GM23338 (cell line): Measurements from ENCODE around the gene C1RL. TPM values are rescaled to one million over a fixed set of nuclear protein-coding genes. Genes with fewer than 3 reads are reported as not detected.

ENCODE experiments used
- ATAC-seq: fragments of 200-7000 bp; cut with Tn5 transposase; 3 replicates; pipeline ENCODE4 v1.9.1; 2020
- DNase-seq: peaks from one replicate; pipeline ENCODE4 v3.0.0-alpha.2; 2015; ENCODE audit warnings: low spot score
- H2AFZ ChIP-seq: fragments of 200-600 bp; sonication (generic); 2 replicates; pipeline ENCODE4 v1.8.0; 2016; ENCODE audit warnings: antibody characterized with exemption, mild to moderate bottlenecking, moderate library complexity
- H3F3A ChIP-seq: fragments of 200-600 bp; sonication (generic); replicated peaks from 2 replicates; pipeline ENCODE4 v1.8.0; 2017; ENCODE audit warnings: antibody characterized with exemption, mixed run types, low read depth
- H3K27ac ChIP-seq: fragments of 200-600 bp; sonication (generic); 2 replicates; pipeline ENCODE4 v1.6.1; 2016; ENCODE audit warnings: low read depth
- H3K27me3 ChIP-seq: fragments of 200-600 bp; sonication (generic); 2 replicates; pipeline ENCODE4 v1.8.0; 2016; ENCODE audit warnings: mild to moderate bottlenecking, mixed run types, moderate library complexity; ENCODE audit not compliant: insufficient read depth
- H3K36me3 ChIP-seq: fragments of 200-600 bp; sonication (generic); 2 replicates; pipeline ENCODE4 v1.8.0; 2016; ENCODE audit warnings: mild to moderate bottlenecking; ENCODE audit not compliant: insufficient read depth
- H3K4me1 ChIP-seq: fragments of 200-600 bp; sonication (generic); 2 replicates; pipeline ENCODE4 v1.8.0; 2016; ENCODE audit warnings: mild to moderate bottlenecking, moderate library complexity; ENCODE audit not compliant: insufficient read depth
- H3K4me2 ChIP-seq: fragments of 200-600 bp; sonication (generic); 2 replicates; pipeline ENCODE4 v1.7.1; 2017; ENCODE audit warnings: mixed run types
- H3K4me3 ChIP-seq: fragments of 200-600 bp; sonication (generic); 2 replicates; pipeline ENCODE4 v1.6.1; 2016; ENCODE audit warnings: mixed run types
- H3K79me2 ChIP-seq: fragments of 200-600 bp; sonication (generic); replicated peaks from 2 replicates; pipeline ENCODE4 v1.8.0; 2017; ENCODE audit warnings: mild to moderate bottlenecking; ENCODE audit not compliant: insufficient read depth
- H3K9me2 ChIP-seq: fragments of 200-600 bp; sonication (generic); 2 replicates; pipeline ENCODE4 v1.8.0; 2017; ENCODE audit not compliant: insufficient read depth
- H4K20me1 ChIP-seq: fragments of 200-600 bp; sonication (generic); replicated peaks from 2 replicates; pipeline ENCODE4 v1.8.0; 2017; ENCODE audit warnings: mild to moderate bottlenecking; ENCODE audit not compliant: insufficient read depth
- H3K27ac Mint-ChIP-seq: 2 replicates; pipeline ENCODE4 v1.8.0; 2020; ENCODE audit warnings: inconsistent platforms, mild to moderate bottlenecking, moderate library complexity, mixed read lengths
- H3K27me3 Mint-ChIP-seq: 3 replicates; pipeline ENCODE4 v1.8.0; 2022; ENCODE audit warnings: low read depth, mild to moderate bottlenecking, moderate library complexity, mixed read lengths, inconsistent platforms; ENCODE audit not compliant: insufficient read depth, poor library complexity
- H3K36me3 Mint-ChIP-seq: 3 replicates; pipeline ENCODE4 v1.8.0; 2021; ENCODE audit warnings: low read depth, mild to moderate bottlenecking, inconsistent platforms, moderate library complexity, mixed read lengths
- H3K4me1 Mint-ChIP-seq: 3 replicates; pipeline ENCODE4 v1.8.0; 2020; ENCODE audit warnings: mild to moderate bottlenecking, inconsistent platforms, mixed read lengths
- H3K4me3 Mint-ChIP-seq: 3 replicates; pipeline ENCODE4 v1.8.0; 2021; ENCODE audit warnings: moderate library complexity, mild to moderate bottlenecking, inconsistent platforms, mixed read lengths
- H3K9me3 Mint-ChIP-seq: 3 replicates; pipeline ENCODE4 v1.8.0; 2020; ENCODE audit warnings: moderate library complexity, mild to moderate bottlenecking, inconsistent platforms, mixed read lengths
- polyA plus RNA-seq: library from polyadenylated mRNA; unstranded; fragments of >200 nt; fragmentation: Nextera tagmentation; extraction: Ambion mirVana; gene quantifications from 2 replicates; pipeline ENCODE4 v1.2.1, GENCODE V29; 2016
- total RNA-seq: library from RNA; depleted of rRNA; stranded (reverse); fragments of >200 nt; shearing (Covaris generic); gene quantifications from 2 replicates; pipeline ENCODE4 v1.2.3, GENCODE V29; 2014
- TF ChIP-seq, protein P1 (sequence below), 2 experiments: fragments of 200-600 bp in 1 of 2; sonication (generic) in 1 of 2; conservative IDR thresholded peaks; 2 replicates each; pipeline versions ENCODE4 v1.5.1 to v1.6.1; 2016 to 2017; ENCODE audit warnings: antibody characterized with exemption in 2 of 2, low read depth in 2 of 2, mild to moderate bottlenecking in 2 of 2, moderate library complexity in 1 of 2
- TF ChIP-seq, protein P2 (sequence below): IDR thresholded peaks from one replicate; pipeline ENCODE4 v1.6.1; 2018; ENCODE audit warnings: antibody characterized with exemption; ENCODE audit not compliant: unreplicated experiment

C1RL gene
- total and polyA plus RNA-seq, 2 experiments from 2014 or later, result 7.3 to 8.8 TPM

DNA sequence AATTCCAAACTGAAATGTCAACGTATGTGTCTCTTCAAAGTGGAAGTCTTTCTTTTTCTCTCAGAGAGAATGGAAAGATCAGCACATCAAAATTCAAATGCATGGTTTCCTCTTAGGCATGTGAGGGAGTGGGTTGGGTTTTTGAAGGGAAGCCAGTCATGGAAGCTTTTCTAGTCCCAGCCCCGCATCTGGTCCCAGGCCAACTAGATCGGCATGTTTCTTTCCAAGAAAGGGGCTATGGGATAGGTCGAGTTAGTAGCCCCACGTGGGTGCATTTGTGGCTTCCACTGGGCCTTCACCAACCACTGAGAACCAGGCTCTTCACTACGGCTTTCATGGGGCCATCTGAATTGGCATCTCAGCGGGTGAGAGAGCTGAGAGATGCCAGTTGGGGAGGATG, 41.9 kb downstream of the C1RL start:
- no peaks in the 10 kb centered on the region for H3K79me2 ChIP-seq
- TF ChIP-seq, protein P1, sequence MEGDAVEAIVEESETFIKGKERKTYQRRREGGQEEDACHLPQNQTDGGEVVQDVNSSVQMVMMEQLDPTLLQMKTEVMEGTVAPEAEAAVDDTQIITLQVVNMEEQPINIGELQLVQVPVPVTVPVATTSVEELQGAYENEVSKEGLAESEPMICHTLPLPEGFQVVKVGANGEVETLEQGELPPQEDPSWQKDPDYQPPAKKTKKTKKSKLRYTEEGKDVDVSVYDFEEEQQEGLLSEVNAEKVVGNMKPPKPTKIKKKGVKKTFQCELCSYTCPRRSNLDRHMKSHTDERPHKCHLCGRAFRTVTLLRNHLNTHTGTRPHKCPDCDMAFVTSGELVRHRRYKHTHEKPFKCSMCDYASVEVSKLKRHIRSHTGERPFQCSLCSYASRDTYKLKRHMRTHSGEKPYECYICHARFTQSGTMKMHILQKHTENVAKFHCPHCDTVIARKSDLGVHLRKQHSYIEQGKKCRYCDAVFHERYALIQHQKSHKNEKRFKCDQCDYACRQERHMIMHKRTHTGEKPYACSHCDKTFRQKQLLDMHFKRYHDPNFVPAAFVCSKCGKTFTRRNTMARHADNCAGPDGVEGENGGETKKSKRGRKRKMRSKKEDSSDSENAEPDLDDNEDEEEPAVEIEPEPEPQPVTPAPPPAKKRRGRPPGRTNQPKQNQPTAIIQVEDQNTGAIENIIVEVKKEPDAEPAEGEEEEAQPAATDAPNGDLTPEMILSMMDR (conservative IDR thresholded peaks at IDR 0.05; ENCODE audit: low read depth in 2 of 2), result no peak
- H3K4me2 ChIP-seq, result no peak overlapping the region
- Mint-ChIP-seq H3K27ac (no peak overlapping the region), H3K4me1 (no peaks in the 10 kb centered on the region), H3K27me3 (peaks cover 5% of the 10 kb centered on the region), H3K36me3 (no peaks in the 10 kb centered on the region), H3K4me3 (no peak overlapping the region), H3K9me3 (no peaks in the 10 kb centered on the region)
- DNase-seq (no peak), ATAC-seq (no peak)
- H3K36me3 ChIP-seq, result no peaks in the 10 kb centered on the region
- no peaks in the 10 kb centered on the region for H3K4me1 ChIP-seq
- H3K27ac ChIP-seq, result no peak overlapping the region
- H3K27me3 ChIP-seq, result no peaks in the 10 kb centered on the region
- H3K9me2 ChIP-seq, result peaks cover 6% of the 10 kb centered on the region; the same call in 1 of the 2 replicates
- no peaks in the 10 kb centered on the region for H4K20me1 ChIP-seq
- no peak overlapping the region for H2AFZ ChIP-seq
- no peaks in the 10 kb centered on the region for H3F3A ChIP-seq
- H3K4me3 ChIP-seq, result no peak overlapping the region

DNA sequence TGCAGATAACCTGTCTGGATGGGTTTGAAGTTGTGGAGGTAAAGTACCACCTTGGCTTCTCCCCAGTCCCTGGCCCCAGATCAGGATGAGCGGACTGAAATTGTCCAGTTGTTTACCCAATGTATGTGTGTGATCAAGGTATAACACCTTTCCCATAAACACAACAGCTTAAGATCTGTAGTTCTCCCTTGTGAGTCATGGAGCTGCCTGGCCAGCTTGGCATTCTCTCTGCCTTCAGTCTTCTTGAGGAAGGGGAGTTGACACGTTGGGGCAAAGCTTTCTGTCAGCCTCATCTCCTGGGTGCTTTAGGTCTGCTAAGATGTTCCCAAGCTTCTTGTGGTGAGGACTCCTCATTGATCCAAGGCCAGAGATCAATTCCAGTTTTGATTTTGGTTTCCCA, 42.4 kb downstream of the C1RL start:
- H4K20me1 ChIP-seq, result no peaks in the 10 kb centered on the region
- no peaks in the 10 kb centered on the region for H3F3A ChIP-seq
- no peak for DNase-seq
- TF ChIP-seq, protein P1 (conservative IDR thresholded peaks at IDR 0.05; ENCODE audit: low read depth in 2 of 2), result no peak
- TF ChIP-seq, protein P2, sequence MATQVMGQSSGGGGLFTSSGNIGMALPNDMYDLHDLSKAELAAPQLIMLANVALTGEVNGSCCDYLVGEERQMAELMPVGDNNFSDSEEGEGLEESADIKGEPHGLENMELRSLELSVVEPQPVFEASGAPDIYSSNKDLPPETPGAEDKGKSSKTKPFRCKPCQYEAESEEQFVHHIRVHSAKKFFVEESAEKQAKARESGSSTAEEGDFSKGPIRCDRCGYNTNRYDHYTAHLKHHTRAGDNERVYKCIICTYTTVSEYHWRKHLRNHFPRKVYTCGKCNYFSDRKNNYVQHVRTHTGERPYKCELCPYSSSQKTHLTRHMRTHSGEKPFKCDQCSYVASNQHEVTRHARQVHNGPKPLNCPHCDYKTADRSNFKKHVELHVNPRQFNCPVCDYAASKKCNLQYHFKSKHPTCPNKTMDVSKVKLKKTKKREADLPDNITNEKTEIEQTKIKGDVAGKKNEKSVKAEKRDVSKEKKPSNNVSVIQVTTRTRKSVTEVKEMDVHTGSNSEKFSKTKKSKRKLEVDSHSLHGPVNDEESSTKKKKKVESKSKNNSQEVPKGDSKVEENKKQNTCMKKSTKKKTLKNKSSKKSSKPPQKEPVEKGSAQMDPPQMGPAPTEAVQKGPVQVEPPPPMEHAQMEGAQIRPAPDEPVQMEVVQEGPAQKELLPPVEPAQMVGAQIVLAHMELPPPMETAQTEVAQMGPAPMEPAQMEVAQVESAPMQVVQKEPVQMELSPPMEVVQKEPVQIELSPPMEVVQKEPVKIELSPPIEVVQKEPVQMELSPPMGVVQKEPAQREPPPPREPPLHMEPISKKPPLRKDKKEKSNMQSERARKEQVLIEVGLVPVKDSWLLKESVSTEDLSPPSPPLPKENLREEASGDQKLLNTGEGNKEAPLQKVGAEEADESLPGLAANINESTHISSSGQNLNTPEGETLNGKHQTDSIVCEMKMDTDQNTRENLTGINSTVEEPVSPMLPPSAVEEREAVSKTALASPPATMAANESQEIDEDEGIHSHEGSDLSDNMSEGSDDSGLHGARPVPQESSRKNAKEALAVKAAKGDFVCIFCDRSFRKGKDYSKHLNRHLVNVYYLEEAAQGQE, result no peak
- no peak overlapping the region for H3K4me2 ChIP-seq
- H3K9me3 Mint-ChIP-seq, result no peaks in the 10 kb centered on the region
- ATAC-seq, result no peak
- H3K36me3 ChIP-seq, result no peaks in the 10 kb centered on the region
- no peak overlapping the region for H3K4me3 ChIP-seq
- H3K4me3 Mint-ChIP-seq, result no peak overlapping the region
- H3K27me3 Mint-ChIP-seq, result peaks cover 5% of the 10 kb centered on the region
- no peak overlapping the region for H3K27ac Mint-ChIP-seq
- no peak overlapping the region for H3K27ac ChIP-seq
- H2AFZ ChIP-seq, result no peak overlapping the region
- H3K36me3 Mint-ChIP-seq, result no peaks in the 10 kb centered on the region
- no peaks in the 10 kb centered on the region for H3K4me1 Mint-ChIP-seq
- no peaks in the 10 kb centered on the region for H3K4me1 ChIP-seq
- H3K79me2 ChIP-seq, result no peaks in the 10 kb centered on the region
- no peaks in the 10 kb centered on the region for H3K27me3 ChIP-seq
- H3K9me2 ChIP-seq, result peaks cover 6% of the 10 kb centered on the region; the same call in 1 of the 2 replicates
